Liver (tissue), 9 donors: ENCODE measurements around the gene GARNL3. TPM values are rescaled to one million over a fixed set of nuclear protein-coding genes. Genes with fewer than 3 reads are reported as not detected.

Experiments
- DNase-seq: peaks from one replicate; pipeline ENCODE4 v3.0.0-alpha.2; 2017; ENCODE audit warnings: low spot score
- H3K27ac ChIP-seq, 2 donors: one replicate each; pipeline ENCODE4 v1.7.0; 2013; ENCODE audit warnings: inconsistent platforms in 2 of 2, low read length in 2 of 2, control low read depth in 1 of 2, low read depth in 1 of 2, mild to moderate bottlenecking in 1 of 2
- H3K27me3 ChIP-seq, 4 donors: one replicate each; pipeline versions ENCODE4 v1.6.1 to v1.7.0; 2013; ENCODE audit warnings: low read length in 3 of 4, inconsistent platforms in 1 of 4, mild to moderate bottlenecking in 1 of 4, moderate library complexity in 1 of 4; ENCODE audit not compliant: control insufficient read depth in 4 of 4, insufficient read depth in 4 of 4
- H3K36me3 ChIP-seq, 4 donors: one replicate each; pipeline versions ENCODE4 v1.6.1 to v1.7.0; 2013; ENCODE audit warnings: low read length in 3 of 4, mild to moderate bottlenecking in 3 of 4, low read depth in 1 of 4, moderate library complexity in 1 of 4; ENCODE audit not compliant: control insufficient read depth in 4 of 4, insufficient read depth in 3 of 4
- H3K4me1 ChIP-seq, 4 donors: one replicate each; pipeline versions ENCODE4 v1.6.1 to v1.7.0; 2013; ENCODE audit warnings: low read length in 3 of 4, mild to moderate bottlenecking in 3 of 4, moderate library complexity in 1 of 4; ENCODE audit not compliant: control insufficient read depth in 4 of 4, insufficient read depth in 4 of 4
- H3K4me3 ChIP-seq, 3 donors: one replicate each; pipeline versions ENCODE4 v1.6.1 to v1.7.0; 2013; ENCODE audit warnings: low read length in 3 of 3, control low read depth in 1 of 3, low read depth in 1 of 3, mild to moderate bottlenecking in 1 of 3
- H3K9ac ChIP-seq, 2 donors: one replicate each; pipeline ENCODE4 v1.7.0; 2013; ENCODE audit warnings: low read length in 2 of 2, mild to moderate bottlenecking in 2 of 2, moderate library complexity in 2 of 2, control low read depth in 1 of 2, low read depth in 1 of 2
- H3K9me3 ChIP-seq, 4 donors: one replicate each; pipeline versions ENCODE4 v1.6.1 to v1.7.0; 2013; ENCODE audit warnings: low read length in 3 of 4; ENCODE audit not compliant: control insufficient read depth in 4 of 4
- EGR1 ChIP-seq, 2 donors: IDR thresholded peaks; 2 replicates each; pipeline ENCODE4 v1.6.1; 2016 to 2018; ENCODE audit warnings: antibody characterized with exemption in 2 of 2, low read depth in 2 of 2
- FOXA1 ChIP-seq: IDR thresholded peaks from 2 replicates; pipeline ENCODE4 v1.6.1; 2016; ENCODE audit warnings: antibody characterized with exemption
- GABPA ChIP-seq, 2 donors: IDR thresholded peaks in 1 of 2; conservative IDR thresholded peaks in 1 of 2; 2 replicates each; pipeline ENCODE4 v1.6.1; 2016; ENCODE audit warnings: antibody characterized with exemption in 2 of 2, mild to moderate bottlenecking in 1 of 2, moderate library complexity in 1 of 2
- HNF4A ChIP-seq, 2 donors: conservative IDR thresholded peaks; 2 replicates each; pipeline ENCODE4 v1.6.1; 2016; ENCODE audit warnings: antibody characterized with exemption in 2 of 2, mild to moderate bottlenecking in 2 of 2
- HNF4G ChIP-seq: IDR thresholded peaks from 2 replicates; pipeline ENCODE4 v1.6.1; 2016; ENCODE audit warnings: antibody characterized with exemption
- JUND ChIP-seq, 2 donors: IDR thresholded peaks; 2 replicates each; pipeline ENCODE4 v1.6.1; 2016; ENCODE audit warnings: antibody characterized with exemption in 2 of 2
- NR2F2 ChIP-seq: IDR thresholded peaks from 2 replicates; pipeline ENCODE4 v1.6.1; 2016; ENCODE audit warnings: antibody characterized with exemption
- RAD21 ChIP-seq, 2 donors: IDR thresholded peaks; 2 replicates each; pipeline ENCODE4 v1.6.1; 2016; ENCODE audit warnings: antibody characterized with exemption in 2 of 2, mild to moderate bottlenecking in 2 of 2
- RXRA ChIP-seq, 2 donors: IDR thresholded peaks; 2 replicates each; pipeline ENCODE4 v1.6.1; 2017 to 2018; ENCODE audit warnings: antibody characterized with exemption in 2 of 2, mild to moderate bottlenecking in 1 of 2
- SP1 ChIP-seq: IDR thresholded peaks from 2 replicates; pipeline ENCODE4 v1.6.1; 2018; ENCODE audit warnings: antibody characterized with exemption, mild to moderate bottlenecking
- YY1 ChIP-seq: IDR thresholded peaks from 2 replicates; pipeline ENCODE4 v1.6.1; 2016; ENCODE audit warnings: antibody characterized with exemption, mild to moderate bottlenecking
- WGBS: extraction: QIAGEN DNeasy Blood & Tissue Kit; methylation state at CpG from one replicate; pipeline ENCODE4 v1.1.7; 2013; 5-methylcytosine and 5-hydroxymethylcytosine counted together
- polyA plus RNA-seq, 2 donors: library from polyadenylated mRNA; stranded (reverse) in 1 of 2; unstranded in 1 of 2; fragments of 200-250 nt in 1 of 2; fragments of >200 nt in 1 of 2; fragmentation: Nextera tagmentation in 1 of 2; extraction: Ambion mirVana in 1 of 2; gene quantifications; one replicate each; pipeline versions ENCODE4 v1.2.1 to v1.2.3, GENCODE V29; 2013 to 2015
- total RNA-seq, 2 donors: library from RNA; depleted of rRNA; stranded (reverse); fragments of >200 nt; gene quantifications; one replicate each; pipeline ENCODE4 v1.2.3, GENCODE V29; 2014
- TF ChIP-seq, protein P1 (sequence below): IDR thresholded peaks from 2 replicates; pipeline ENCODE4 v1.6.1; 2016; ENCODE audit warnings: antibody characterized with exemption
- TF ChIP-seq, protein P2 (sequence below): fragments of 150-350 bp; IDR thresholded peaks from 2 replicates; pipeline ENCODE4 v1.5.1; 2017; ENCODE audit warnings: improper control_type of control experiment, low read depth, low read length; ENCODE audit not compliant: missing input control
- TF ChIP-seq, protein P3 (sequence below): IDR thresholded peaks from 2 replicates; pipeline ENCODE4 v1.6.1; 2016; ENCODE audit warnings: antibody characterized with exemption
- TF ChIP-seq, protein P4 (sequence below): IDR thresholded peaks from 2 replicates; pipeline ENCODE4 v1.6.1; 2016; ENCODE audit warnings: antibody characterized with exemption, mild to moderate bottlenecking
- TF ChIP-seq, protein P5 (sequence below): IDR thresholded peaks from 2 replicates; pipeline ENCODE4 v1.6.1; 2016; ENCODE audit warnings: antibody characterized with exemption
- donor health status: healthy.
- donor health status: healthy.
- donor health status: healthy.
- donor health status: healthy.
- donor health status: healthy.

GARNL3 gene
- total and polyA plus RNA-seq, 4 donors: 0.89 to 6.7 (median 3.5) TPM

DNA sequence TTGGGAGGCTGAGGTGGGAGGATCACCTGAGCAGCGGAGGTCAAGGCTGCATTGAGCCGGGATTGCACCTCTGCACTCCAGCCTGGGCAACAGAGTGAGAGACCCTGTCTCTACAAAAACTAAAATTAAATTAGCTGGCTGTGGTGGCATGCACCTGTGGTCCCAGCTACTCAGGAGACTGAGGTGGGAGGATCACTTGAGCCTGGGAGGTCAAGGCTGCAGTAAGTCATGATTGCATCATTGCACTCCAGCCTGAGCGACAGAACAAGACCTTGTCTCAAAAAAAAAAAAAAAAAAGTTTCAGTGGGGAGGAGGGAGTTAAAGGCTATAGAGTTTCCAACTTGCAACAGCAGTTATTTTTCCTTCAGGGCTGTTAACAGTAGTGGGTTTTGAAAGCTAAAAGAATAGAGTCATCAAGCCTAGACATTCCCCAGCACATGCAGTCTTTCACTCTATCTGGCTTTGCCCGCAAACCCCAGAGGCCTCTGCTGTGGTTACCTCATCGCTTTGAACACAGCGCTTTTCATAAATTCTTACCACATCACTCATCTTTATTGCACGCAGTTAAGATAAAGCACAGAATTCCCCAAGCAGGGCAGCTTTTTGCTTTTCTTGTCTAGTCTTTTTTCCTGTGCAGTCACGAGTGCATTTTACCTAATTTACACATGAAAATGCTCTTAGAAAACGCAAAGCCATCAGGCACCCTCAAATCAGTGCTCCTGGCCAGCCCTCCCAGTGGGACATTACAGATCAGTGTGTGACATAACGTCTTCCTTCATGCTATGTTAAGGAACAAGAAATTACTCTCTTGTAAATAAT, 123.7 kb downstream of the GARNL3 start:
- Histone ChIP-seq H3K36me3 (no peaks in the 10 kb centered on the region), H3K9ac (no peak overlapping the region), H3K27ac (no peak overlapping the region), H3K9me3 (no peaks in the 10 kb centered on the region), H3K27me3 (no peaks in the 10 kb centered on the region), H3K4me3 (no peak overlapping the region), H3K4me1 (no peaks in the 10 kb centered on the region)
- TF ChIP-seq, protein P1, sequence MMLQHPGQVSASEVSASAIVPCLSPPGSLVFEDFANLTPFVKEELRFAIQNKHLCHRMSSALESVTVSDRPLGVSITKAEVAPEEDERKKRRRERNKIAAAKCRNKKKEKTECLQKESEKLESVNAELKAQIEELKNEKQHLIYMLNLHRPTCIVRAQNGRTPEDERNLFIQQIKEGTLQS: no peak
- TF ChIP-seq, protein P2, sequence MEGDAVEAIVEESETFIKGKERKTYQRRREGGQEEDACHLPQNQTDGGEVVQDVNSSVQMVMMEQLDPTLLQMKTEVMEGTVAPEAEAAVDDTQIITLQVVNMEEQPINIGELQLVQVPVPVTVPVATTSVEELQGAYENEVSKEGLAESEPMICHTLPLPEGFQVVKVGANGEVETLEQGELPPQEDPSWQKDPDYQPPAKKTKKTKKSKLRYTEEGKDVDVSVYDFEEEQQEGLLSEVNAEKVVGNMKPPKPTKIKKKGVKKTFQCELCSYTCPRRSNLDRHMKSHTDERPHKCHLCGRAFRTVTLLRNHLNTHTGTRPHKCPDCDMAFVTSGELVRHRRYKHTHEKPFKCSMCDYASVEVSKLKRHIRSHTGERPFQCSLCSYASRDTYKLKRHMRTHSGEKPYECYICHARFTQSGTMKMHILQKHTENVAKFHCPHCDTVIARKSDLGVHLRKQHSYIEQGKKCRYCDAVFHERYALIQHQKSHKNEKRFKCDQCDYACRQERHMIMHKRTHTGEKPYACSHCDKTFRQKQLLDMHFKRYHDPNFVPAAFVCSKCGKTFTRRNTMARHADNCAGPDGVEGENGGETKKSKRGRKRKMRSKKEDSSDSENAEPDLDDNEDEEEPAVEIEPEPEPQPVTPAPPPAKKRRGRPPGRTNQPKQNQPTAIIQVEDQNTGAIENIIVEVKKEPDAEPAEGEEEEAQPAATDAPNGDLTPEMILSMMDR: no peak
- TF ChIP-seq EGR1 (IDR thresholded peaks at IDR 0.05; ENCODE audit: low read depth in 2 of 2) (no peak), RAD21 (IDR thresholded peaks at IDR 0.05) (no peak), YY1 (no peak), FOXA1 (no peak), JUND (IDR thresholded peaks at IDR 0.05) (no peak), SP1 (no peak), HNF4A (conservative IDR thresholded peaks at IDR 0.05) (no peak), GABPA (IDR thresholded peaks at IDR 0.05 in 1 of 2, conservative IDR thresholded peaks at IDR 0.05 in 1 of 2) (no peak), RXRA (IDR thresholded peaks at IDR 0.05) (no peak), HNF4G (no peak), NR2F2 (no peak)
- TF ChIP-seq, protein P3, sequence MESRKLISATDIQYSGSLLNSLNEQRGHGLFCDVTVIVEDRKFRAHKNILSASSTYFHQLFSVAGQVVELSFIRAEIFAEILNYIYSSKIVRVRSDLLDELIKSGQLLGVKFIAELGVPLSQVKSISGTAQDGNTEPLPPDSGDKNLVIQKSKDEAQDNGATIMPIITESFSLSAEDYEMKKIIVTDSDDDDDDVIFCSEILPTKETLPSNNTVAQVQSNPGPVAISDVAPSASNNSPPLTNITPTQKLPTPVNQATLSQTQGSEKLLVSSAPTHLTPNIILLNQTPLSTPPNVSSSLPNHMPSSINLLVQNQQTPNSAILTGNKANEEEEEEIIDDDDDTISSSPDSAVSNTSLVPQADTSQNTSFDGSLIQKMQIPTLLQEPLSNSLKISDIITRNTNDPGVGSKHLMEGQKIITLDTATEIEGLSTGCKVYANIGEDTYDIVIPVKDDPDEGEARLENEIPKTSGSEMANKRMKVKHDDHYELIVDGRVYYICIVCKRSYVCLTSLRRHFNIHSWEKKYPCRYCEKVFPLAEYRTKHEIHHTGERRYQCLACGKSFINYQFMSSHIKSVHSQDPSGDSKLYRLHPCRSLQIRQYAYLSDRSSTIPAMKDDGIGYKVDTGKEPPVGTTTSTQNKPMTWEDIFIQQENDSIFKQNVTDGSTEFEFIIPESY: no peak
- TF ChIP-seq, protein P4, sequence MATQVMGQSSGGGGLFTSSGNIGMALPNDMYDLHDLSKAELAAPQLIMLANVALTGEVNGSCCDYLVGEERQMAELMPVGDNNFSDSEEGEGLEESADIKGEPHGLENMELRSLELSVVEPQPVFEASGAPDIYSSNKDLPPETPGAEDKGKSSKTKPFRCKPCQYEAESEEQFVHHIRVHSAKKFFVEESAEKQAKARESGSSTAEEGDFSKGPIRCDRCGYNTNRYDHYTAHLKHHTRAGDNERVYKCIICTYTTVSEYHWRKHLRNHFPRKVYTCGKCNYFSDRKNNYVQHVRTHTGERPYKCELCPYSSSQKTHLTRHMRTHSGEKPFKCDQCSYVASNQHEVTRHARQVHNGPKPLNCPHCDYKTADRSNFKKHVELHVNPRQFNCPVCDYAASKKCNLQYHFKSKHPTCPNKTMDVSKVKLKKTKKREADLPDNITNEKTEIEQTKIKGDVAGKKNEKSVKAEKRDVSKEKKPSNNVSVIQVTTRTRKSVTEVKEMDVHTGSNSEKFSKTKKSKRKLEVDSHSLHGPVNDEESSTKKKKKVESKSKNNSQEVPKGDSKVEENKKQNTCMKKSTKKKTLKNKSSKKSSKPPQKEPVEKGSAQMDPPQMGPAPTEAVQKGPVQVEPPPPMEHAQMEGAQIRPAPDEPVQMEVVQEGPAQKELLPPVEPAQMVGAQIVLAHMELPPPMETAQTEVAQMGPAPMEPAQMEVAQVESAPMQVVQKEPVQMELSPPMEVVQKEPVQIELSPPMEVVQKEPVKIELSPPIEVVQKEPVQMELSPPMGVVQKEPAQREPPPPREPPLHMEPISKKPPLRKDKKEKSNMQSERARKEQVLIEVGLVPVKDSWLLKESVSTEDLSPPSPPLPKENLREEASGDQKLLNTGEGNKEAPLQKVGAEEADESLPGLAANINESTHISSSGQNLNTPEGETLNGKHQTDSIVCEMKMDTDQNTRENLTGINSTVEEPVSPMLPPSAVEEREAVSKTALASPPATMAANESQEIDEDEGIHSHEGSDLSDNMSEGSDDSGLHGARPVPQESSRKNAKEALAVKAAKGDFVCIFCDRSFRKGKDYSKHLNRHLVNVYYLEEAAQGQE: no peak
- TF ChIP-seq, protein P5, sequence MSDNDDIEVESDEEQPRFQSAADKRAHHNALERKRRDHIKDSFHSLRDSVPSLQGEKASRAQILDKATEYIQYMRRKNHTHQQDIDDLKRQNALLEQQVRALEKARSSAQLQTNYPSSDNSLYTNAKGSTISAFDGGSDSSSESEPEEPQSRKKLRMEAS: no peak
- no peak for DNase-seq
- 75% methylated on average over 10 of the region's 10 CpGs for WGBS
